ENCODE measurements around the gene GABRB2. TPM values are rescaled to one million over a fixed set of nuclear protein-coding genes. Genes with fewer than 3 reads are reported as not detected.

The GABRB2 gene
- total RNA-seq, 1 donor from 2014 or later, result 0.56 TPM

DNA sequence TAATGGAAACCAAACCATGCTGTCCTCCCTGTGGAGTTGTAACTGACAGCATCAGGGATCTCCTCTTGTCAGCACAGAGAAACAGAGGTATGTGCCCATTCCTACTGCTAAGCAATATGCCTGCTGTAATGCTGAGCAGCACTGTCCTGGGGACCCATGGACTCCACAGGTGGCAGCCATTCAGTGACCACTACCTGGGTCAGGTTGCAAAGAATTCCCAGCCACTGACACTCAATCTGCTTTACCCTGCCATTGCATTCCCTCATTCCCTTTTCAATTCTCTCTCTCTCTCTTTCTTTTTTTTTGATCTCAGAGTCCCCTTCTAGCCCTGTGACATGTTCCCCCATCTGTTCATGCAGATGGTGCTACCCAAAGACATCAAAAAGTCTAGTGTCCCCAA is 104.1 kb downstream of the GABRB2 start:
- Histone ChIP-seq H3K27me3 (ENCODE audit: low read depth) (no peaks in the 10 kb centered on the region), H3K4me3 (no peak overlapping the region), H3K36me3 (no peaks in the 10 kb centered on the region), H3K4me1 (no peaks in the 10 kb centered on the region), H3K9me3 (peaks cover 5% of the 10 kb centered on the region), H3K27ac (no peak overlapping the region)
- ATAC-seq (no peak), DNase-seq (no peak)
- TF ChIP-seq, protein P1, sequence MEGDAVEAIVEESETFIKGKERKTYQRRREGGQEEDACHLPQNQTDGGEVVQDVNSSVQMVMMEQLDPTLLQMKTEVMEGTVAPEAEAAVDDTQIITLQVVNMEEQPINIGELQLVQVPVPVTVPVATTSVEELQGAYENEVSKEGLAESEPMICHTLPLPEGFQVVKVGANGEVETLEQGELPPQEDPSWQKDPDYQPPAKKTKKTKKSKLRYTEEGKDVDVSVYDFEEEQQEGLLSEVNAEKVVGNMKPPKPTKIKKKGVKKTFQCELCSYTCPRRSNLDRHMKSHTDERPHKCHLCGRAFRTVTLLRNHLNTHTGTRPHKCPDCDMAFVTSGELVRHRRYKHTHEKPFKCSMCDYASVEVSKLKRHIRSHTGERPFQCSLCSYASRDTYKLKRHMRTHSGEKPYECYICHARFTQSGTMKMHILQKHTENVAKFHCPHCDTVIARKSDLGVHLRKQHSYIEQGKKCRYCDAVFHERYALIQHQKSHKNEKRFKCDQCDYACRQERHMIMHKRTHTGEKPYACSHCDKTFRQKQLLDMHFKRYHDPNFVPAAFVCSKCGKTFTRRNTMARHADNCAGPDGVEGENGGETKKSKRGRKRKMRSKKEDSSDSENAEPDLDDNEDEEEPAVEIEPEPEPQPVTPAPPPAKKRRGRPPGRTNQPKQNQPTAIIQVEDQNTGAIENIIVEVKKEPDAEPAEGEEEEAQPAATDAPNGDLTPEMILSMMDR (IDR thresholded peaks at IDR 0.05), result no peak
- intact Hi-C loops (cut with DNase I), result no loop called here

DNA sequence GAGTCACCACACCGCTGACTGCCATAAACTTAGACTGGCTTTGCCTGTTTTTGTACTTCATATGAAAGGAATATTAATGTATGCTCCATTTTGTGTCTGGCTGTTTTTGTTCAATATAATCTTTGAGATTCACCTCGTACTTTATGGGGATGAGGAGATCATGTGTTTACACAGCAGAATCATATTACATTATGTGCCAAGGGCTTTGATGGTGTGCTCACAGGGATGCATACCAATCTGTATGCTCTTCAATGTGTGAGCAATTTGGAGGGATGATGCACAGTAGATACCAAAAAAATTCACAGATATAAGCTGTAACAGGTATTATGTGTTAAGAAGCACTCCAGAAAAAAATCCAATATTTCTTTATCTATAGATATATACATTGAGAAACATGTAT is 113.7 kb downstream of the GABRB2 start:
- intact Hi-C loops (cut with DNase I), result no loop called here

DNA sequence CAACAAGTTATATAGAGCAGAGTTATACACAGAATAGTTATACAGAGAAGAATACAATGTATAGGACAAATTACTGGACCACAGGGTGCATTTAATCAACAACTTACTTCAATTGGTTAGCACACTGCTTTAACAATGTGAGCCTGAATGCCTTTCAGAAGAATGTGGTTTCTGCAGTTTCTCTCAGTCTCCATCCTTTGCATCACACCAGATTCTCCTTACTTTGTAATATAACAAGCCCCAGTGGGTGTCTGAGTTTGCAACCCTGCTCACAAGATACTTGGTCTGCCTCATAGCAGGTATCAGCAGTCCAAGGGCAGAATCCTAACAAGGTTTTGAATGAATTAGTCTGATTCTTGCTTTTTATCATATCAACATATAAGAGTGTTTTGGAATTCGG is 114.6 kb downstream of the GABRB2 start:
- Histone ChIP-seq H3K27me3 (ENCODE audit: low read depth) (no peaks in the 10 kb centered on the region), H3K36me3 (no peaks in the 10 kb centered on the region), H3K4me3 (no peak overlapping the region), H3K9me3 (no peaks in the 10 kb centered on the region), H3K4me1 (no peaks in the 10 kb centered on the region), H3K27ac (no peak overlapping the region)
- no peak for DNase-seq
- intact Hi-C loops (cut with DNase I), result no loop called here
- no peak for ATAC-seq
- TF ChIP-seq, protein P1 (IDR thresholded peaks at IDR 0.05), result no peak

More for the DNA sequence above, 113.7 kb downstream of the GABRB2 start:
- H3K27me3 ChIP-seq (ENCODE audit: low read depth), result no peaks in the 10 kb centered on the region
- no peak overlapping the region for H3K27ac ChIP-seq
- no peaks in the 10 kb centered on the region for H3K36me3 ChIP-seq
- no peaks in the 10 kb centered on the region for H3K4me1 ChIP-seq
- H3K4me3 ChIP-seq, result no peak overlapping the region
- TF ChIP-seq, protein P1 (IDR thresholded peaks at IDR 0.05), result no peak
- DNase-seq (no peak), ATAC-seq (no peak)
- no peaks in the 10 kb centered on the region for H3K9me3 ChIP-seq

DNA sequence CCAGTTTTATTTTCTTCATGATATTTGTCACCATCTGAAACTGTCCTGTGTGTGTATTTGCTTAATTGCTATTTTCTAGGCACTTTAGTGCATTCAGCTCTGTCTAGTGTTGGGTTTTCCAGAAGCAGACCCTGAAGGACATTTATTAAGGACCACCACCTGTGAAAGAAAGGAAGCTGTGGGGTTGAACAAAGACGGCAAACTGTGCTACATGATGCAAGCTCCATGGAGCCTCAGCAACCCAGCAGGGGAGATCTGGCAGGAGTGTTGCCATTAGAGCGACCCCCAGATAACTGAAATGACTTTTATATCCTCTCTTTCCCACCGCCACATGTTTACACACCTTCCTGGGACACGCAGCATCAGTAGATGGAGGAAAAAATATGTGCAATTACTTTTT is 125.5 kb downstream of the GABRB2 start:
- H3K36me3 ChIP-seq, result no peaks in the 10 kb centered on the region
- intact Hi-C loops (cut with DNase I), result no loop called here
- H3K9me3 ChIP-seq, result no peaks in the 10 kb centered on the region
- H3K27me3 ChIP-seq (ENCODE audit: low read depth), result no peaks in the 10 kb centered on the region
- ATAC-seq (no peak), DNase-seq (no peak)
- TF ChIP-seq, protein P1 (IDR thresholded peaks at IDR 0.05), result no peak
- no peak overlapping the region for H3K27ac ChIP-seq
- H3K4me3 ChIP-seq, result no peak overlapping the region
- H3K4me1 ChIP-seq, result no peaks in the 10 kb centered on the region

DNA sequence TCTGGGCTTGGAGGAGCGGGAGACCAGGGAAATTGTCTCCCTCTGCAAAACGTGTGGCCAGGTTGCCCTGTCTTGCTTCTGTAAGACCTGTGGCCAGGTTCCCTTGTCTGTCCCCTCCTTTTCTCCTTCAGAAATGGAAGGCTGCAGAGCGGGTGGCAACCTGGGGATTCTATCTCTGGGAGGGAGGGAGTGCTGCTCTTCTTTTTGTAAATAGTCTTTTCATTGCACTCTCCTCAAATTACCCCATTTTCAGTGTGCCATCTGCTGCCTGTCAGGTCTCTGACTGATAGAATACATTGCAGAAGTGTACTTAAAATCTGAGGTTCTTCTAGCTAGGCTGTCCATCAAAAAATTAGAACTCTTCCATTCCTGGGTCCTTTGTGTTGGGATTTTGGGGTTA is 126.0 kb downstream of the GABRB2 start:
- ATAC-seq (no peak), DNase-seq (no peak)
- no peaks in the 10 kb centered on the region for H3K36me3 ChIP-seq
- intact Hi-C loops (cut with DNase I), result no loop called here
- H3K27ac ChIP-seq, result no peak overlapping the region
- no peaks in the 10 kb centered on the region for H3K9me3 ChIP-seq
- no peaks in the 10 kb centered on the region for H3K4me1 ChIP-seq
- no peaks in the 10 kb centered on the region for H3K27me3 ChIP-seq (ENCODE audit: low read depth)
- TF ChIP-seq, protein P1 (IDR thresholded peaks at IDR 0.05), result no peak
- no peak overlapping the region for H3K4me3 ChIP-seq

DNA sequence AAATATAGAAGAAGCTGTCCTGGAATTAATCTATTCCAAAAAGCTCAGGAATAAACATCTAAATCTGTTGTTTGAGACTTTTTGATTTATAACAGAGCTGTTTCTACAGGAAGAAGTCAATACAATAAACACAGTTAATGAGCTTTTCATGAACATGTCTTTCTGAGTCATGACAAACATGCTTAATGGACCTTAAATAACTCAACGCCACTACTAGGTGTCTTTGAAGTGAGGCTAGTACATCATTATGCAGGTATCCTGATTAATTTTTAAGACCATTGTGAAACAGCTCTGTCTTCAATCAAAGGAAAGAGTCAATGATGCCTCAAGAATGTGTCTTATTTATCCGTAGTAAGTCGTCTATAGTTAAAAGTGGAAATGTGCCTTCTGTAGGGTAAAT is 131.6 kb downstream of the GABRB2 start:
- ATAC-seq (no peak), DNase-seq (no peak)
- intact Hi-C loops (cut with DNase I), result no loop called here
- Histone ChIP-seq H3K9me3 (no peaks in the 10 kb centered on the region), H3K4me1 (no peaks in the 10 kb centered on the region), H3K27ac (no peak overlapping the region), H3K36me3 (no peaks in the 10 kb centered on the region), H3K4me3 (no peak overlapping the region), H3K27me3 (ENCODE audit: low read depth) (no peaks in the 10 kb centered on the region)
- TF ChIP-seq, protein P1 (IDR thresholded peaks at IDR 0.05), result no peak

Measured in lower lobe of right lung (tissue), 2 donors.